Measurements from ENCODE around the gene POLH. TPM values are rescaled to one million over a fixed set of nuclear protein-coding genes. Genes with fewer than 3 reads are reported as not detected.

The POLH gene
- total and polyA plus RNA-seq, 9 of the 15 experiments (the other 6 are each of a cell fraction or from before 2014, with no cell fraction given), result 5.8 to 31.6 (median 20.6) TPM

- TF ChIP-seq MAZ (CRISPR knock-in tag; conservative IDR thresholded peaks at IDR 0.05 in 1 of 2, IDR thresholded peaks at IDR 0.05 in 1 of 2), result peak; percentile 68 to 88
Measured at GRCh38 chr6:43575772-43576551, at the start of gene POLH, which contains the start of gene XPO5 (continued).

GRCh38 chr6:43532201-43532600 is 43.8 kb upstream of the POLH start:
- Histone ChIP-seq H3K27ac (ENCODE audit: extremely low read depth, low read depth, low read length) (no peak overlapping the region), H3K36me3 (ENCODE audit: control insufficient read depth, insufficient read depth, low read length) (peaks cover 90% of the 10 kb centered on the region), H4K20me1 (replicated peaks; ENCODE audit: control insufficient read depth, insufficient read depth, low read length) (no peaks in the 10 kb centered on the region), H3K9me3 (replicated peaks; ENCODE audit: control insufficient read depth, insufficient read depth, low read depth, low read length) (no peaks in the 10 kb centered on the region), H3K4me3 (no peak overlapping the region), H3K4me1 (replicated peaks in 1 of 2; ENCODE audit: control insufficient read depth in 2 of 2, insufficient read depth in 2 of 2, low read length in 2 of 2) (no peaks in the 10 kb centered on the region), H3K9me1 (ENCODE audit: control insufficient read depth, insufficient read depth, low read length) (no peaks in the 10 kb centered on the region), H3K9ac (ENCODE audit: insufficient read depth in 1 of 2, low read depth in 2 of 2, low read length in 2 of 2) (no peak overlapping the region), H3K79me2 (ENCODE audit: control insufficient read depth, insufficient read depth, low read length) (no peaks in the 10 kb centered on the region), H3K4me2 (ENCODE audit: insufficient read depth, low read length) (no peak overlapping the region), H3K27me3 (ENCODE audit: control insufficient read depth in 2 of 2, insufficient read depth in 2 of 2, low read length in 2 of 2) (no peaks in the 10 kb centered on the region), H2AFZ (ENCODE audit: low read depth, low read length) (no peak overlapping the region)
- TF ChIP-seq CSDE1 (IDR thresholded peaks at IDR 0.05), result no peak
- TF ChIP-seq, protein P1, sequence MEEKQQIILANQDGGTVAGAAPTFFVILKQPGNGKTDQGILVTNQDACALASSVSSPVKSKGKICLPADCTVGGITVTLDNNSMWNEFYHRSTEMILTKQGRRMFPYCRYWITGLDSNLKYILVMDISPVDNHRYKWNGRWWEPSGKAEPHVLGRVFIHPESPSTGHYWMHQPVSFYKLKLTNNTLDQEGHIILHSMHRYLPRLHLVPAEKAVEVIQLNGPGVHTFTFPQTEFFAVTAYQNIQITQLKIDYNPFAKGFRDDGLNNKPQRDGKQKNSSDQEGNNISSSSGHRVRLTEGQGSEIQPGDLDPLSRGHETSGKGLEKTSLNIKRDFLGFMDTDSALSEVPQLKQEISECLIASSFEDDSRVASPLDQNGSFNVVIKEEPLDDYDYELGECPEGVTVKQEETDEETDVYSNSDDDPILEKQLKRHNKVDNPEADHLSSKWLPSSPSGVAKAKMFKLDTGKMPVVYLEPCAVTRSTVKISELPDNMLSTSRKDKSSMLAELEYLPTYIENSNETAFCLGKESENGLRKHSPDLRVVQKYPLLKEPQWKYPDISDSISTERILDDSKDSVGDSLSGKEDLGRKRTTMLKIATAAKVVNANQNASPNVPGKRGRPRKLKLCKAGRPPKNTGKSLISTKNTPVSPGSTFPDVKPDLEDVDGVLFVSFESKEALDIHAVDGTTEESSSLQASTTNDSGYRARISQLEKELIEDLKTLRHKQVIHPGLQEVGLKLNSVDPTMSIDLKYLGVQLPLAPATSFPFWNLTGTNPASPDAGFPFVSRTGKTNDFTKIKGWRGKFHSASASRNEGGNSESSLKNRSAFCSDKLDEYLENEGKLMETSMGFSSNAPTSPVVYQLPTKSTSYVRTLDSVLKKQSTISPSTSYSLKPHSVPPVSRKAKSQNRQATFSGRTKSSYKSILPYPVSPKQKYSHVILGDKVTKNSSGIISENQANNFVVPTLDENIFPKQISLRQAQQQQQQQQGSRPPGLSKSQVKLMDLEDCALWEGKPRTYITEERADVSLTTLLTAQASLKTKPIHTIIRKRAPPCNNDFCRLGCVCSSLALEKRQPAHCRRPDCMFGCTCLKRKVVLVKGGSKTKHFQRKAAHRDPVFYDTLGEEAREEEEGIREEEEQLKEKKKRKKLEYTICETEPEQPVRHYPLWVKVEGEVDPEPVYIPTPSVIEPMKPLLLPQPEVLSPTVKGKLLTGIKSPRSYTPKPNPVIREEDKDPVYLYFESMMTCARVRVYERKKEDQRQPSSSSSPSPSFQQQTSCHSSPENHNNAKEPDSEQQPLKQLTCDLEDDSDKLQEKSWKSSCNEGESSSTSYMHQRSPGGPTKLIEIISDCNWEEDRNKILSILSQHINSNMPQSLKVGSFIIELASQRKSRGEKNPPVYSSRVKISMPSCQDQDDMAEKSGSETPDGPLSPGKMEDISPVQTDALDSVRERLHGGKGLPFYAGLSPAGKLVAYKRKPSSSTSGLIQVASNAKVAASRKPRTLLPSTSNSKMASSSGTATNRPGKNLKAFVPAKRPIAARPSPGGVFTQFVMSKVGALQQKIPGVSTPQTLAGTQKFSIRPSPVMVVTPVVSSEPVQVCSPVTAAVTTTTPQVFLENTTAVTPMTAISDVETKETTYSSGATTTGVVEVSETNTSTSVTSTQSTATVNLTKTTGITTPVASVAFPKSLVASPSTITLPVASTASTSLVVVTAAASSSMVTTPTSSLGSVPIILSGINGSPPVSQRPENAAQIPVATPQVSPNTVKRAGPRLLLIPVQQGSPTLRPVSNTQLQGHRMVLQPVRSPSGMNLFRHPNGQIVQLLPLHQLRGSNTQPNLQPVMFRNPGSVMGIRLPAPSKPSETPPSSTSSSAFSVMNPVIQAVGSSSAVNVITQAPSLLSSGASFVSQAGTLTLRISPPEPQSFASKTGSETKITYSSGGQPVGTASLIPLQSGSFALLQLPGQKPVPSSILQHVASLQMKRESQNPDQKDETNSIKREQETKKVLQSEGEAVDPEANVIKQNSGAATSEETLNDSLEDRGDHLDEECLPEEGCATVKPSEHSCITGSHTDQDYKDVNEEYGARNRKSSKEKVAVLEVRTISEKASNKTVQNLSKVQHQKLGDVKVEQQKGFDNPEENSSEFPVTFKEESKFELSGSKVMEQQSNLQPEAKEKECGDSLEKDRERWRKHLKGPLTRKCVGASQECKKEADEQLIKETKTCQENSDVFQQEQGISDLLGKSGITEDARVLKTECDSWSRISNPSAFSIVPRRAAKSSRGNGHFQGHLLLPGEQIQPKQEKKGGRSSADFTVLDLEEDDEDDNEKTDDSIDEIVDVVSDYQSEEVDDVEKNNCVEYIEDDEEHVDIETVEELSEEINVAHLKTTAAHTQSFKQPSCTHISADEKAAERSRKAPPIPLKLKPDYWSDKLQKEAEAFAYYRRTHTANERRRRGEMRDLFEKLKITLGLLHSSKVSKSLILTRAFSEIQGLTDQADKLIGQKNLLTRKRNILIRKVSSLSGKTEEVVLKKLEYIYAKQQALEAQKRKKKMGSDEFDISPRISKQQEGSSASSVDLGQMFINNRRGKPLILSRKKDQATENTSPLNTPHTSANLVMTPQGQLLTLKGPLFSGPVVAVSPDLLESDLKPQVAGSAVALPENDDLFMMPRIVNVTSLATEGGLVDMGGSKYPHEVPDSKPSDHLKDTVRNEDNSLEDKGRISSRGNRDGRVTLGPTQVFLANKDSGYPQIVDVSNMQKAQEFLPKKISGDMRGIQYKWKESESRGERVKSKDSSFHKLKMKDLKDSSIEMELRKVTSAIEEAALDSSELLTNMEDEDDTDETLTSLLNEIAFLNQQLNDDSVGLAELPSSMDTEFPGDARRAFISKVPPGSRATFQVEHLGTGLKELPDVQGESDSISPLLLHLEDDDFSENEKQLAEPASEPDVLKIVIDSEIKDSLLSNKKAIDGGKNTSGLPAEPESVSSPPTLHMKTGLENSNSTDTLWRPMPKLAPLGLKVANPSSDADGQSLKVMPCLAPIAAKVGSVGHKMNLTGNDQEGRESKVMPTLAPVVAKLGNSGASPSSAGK (IDR thresholded peaks at IDR 0.05), result no peak
- TF ChIP-seq PREB (CRISPR knock-in tag; IDR thresholded peaks at IDR 0.05), result no peak
- 91% methylated on average over 1 of the region's 1 CpG for WGBS (ENCODE audit: insufficient coverage, low coverage, missing lambda C conversion rate)
- DNase-seq (ENCODE audit: extremely low read depth in 1 of 4, low spot score in 3 of 4) (no peak), FAIRE-seq (no peak), ATAC-seq (no peak)
- no TSS peak for BruUV-seq (replicated peaks)
- intact Hi-C loops (cut with micrococcal nuclease) (no loop called here), in situ Hi-C loops (cut with MboI) (no loop called here)
- ChIA-PET POLR2A (interaction anchor here (0.6 to 8.1 kb wide), 8 partner anchors 9 to 239 kb away, joined by 3 to 89 read pairs (median 4); partner anchors contain the start of genes POLR1C and YIPF3), CTCF (ENCODE audit: low intra/inter-chr PET ratio) (no interaction called here)
